Measurements from ENCODE around the gene BCAS2. TPM values are rescaled to one million over a fixed set of nuclear protein-coding genes. Genes with fewer than 3 reads are reported as not detected.

BCAS2 gene
- total RNA-seq, 1 donor from 2014 or later: 31.1 TPM

GRCh38 chr1:114559356-114559755, 22.1 kb downstream of the BCAS2 start:
- no peak for DNase-seq (ENCODE audit: low read depth)

- peak; percentile 36 for DNase-seq (ENCODE audit: low read depth)
These were observed 22.9 kb downstream of the BCAS2 start for GRCh38 chr1:114558544-114558943.

- peak; percentile 9 for DNase-seq (ENCODE audit: low read depth)
These were observed 26.8 kb downstream of the BCAS2 start for GRCh38 chr1:114554577-114554976.

GRCh38 chr1:114552106-114552639, 29.2 kb downstream of the BCAS2 start:
- no peak for DNase-seq (ENCODE audit: low read depth)

GRCh38 chr1:114551400-114551799, 30.0 kb downstream of the BCAS2 start:
- no peak for DNase-seq (ENCODE audit: low read depth)

DNA sequence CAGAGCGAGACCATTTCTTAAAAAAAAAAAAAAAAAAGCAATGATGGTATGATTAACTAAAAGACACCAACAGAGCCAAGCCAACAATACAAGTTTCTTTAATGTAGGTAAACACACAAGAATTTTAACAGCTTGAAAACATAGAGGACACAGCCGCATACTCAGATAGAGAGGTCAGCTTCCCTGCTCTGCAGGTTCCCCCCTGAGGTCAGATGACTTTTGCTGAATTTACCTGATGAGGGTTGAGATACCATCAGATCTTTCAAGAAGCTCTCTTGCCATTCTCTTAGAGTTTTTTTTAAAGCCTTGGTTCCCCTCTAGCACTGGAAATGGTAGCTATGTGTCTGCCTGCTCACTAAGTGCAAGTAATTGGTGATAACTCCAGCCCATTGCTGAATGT, 31.1 kb downstream of the BCAS2 start:
- DNase-seq (ENCODE audit: low read depth): no peak

DNA sequence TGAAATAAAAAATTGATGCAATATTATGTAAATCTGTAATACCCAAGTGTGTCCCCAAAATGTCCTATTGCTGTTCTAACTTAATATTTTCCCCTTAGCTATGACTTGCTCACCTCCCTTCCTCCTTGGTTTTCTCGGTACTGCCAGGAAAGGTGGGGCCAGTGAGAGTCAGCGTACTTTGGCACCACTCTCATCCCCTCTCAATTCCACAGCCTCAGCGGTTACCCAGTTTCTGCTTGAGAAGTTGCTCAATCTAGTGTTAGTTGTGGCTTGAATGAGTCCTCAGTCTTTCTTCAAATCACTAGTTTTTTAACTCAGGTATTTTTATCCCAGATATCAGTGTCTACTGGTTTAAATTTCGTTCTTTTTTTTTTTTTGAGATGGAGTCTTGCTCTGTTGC, 32.3 kb downstream of the BCAS2 start:
- DNase-seq (ENCODE audit: low read depth): no peak

DNA sequence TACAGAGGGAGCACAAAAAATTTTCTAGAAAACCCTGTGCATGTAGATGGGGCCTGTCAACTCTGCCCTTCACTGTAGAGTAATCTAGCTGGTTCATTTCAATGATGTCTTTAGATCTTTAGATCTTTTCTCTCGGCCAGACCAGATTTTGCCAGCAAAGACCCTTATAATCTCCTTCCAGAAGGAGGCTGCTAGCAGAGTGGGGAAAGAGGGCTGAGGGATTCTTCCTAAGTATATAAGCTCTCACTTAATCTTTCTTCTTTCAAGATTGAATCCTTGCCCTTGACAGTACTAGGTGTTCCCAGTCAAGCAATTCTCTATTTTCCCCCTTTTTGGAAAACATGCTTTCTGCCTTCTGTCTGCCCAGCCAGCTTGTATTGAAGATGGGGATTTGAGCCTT, 34.3 kb downstream of the BCAS2 start:
- no peak for DNase-seq (ENCODE audit: low read depth)

GRCh38 chr1:114545796-114546195, 35.6 kb downstream of the BCAS2 start:
- no peak for DNase-seq (ENCODE audit: low read depth)

DNA sequence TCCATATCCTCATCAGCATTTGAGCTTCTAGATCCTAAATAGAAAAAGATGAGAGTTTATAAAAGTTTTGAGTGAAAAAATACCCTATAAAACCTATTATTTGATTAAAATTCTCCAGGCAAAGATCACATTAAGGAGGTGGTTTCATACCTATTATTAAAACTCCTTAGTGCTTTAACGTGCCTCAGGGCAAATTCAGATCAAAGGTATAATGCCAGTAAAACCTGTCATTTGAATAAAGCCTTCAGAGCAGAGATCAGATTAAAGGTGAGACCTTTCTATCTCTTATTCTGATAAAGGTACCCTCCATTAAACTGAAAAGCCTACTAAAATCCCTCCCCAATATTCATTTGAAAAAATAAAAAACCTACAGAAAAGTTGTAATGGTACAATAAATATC, 36.1 kb downstream of the BCAS2 start:
- no peak for DNase-seq (ENCODE audit: low read depth)

- no peak for DNase-seq (ENCODE audit: low read depth)
These were observed 40.6 kb downstream of the BCAS2 start for GRCh38 chr1:114540821-114541220.

DNA sequence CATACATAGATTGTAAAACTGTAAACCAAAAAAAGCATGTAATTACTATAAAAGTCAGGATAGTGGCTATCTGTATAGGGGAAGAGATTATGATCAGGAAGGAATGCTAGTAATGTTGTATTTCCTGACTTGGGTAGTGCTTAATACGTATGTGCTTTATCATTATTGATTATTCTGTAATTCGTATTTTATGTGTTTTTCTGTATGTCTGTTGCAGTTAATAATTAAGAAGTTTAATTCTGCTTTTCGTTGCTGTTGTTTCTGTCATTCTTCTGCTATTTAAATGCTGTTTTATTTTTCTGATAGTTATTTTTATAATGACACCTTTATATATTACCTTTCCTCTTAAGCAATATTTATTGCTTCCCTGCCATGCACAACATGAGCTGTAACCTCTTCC, 41.1 kb downstream of the BCAS2 start:
- DNase-seq (ENCODE audit: low read depth): no peak

DNA sequence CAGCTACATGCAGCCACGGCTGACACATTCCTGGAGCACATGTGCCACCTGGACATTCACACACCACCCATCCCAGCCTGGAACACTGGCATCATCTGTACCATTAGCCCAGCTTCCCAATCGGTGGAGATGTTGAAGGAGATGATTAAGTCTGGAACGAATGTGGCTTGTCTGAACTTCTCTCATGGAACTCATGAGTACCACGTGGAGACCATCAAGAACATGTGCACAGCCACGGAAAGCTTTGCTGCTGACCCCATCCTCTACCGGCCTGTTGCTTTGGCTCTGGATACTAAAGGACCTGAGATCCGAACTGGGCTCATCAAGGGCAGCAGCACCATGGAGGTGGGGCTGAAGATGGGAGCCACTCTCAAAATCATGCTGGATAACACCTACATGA, 45.4 kb downstream of the BCAS2 start:
- no peak for DNase-seq (ENCODE audit: low read depth)

DNA sequence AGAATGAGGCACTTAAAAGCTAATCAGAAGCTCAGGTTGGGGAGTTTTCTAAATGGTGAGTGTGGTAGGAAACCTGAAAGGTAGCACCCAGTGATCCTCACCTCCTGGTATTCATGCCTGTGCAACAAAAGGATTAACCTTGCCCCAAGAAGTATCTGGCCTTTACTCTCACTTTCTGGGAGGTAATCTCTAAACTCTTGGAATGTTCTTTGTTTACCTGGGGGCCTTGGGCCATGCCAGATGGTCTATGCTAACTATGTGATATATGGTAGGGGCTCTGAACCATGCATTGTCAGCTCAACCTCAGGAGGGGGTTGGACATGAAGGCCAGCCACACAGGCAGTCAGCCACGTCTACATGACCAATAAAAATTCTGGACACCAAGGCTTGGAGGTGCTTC, 46.0 kb downstream of the BCAS2 start:
- no peak for DNase-seq (ENCODE audit: low read depth)

DNA sequence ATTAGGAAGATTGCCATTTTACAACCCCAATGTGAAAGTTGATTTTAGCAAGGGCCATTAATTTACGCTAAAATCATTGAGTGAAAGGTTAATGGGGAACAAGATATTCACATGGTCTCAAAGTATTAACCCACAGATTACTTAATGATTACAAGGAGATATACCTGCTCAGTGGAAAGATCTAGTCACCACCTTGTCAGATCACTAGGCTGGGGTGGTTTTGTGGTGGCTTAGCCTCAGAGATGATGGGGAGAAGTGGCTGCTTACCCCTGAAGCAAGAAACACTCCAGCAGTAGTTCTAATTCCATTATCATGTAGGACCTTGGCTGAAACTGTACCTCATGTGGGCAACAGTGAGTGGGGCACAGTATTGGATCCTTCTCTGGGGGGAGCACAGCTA, 50.3 kb downstream of the BCAS2 start:
- DNase-seq (ENCODE audit: low read depth): no peak

- no peak for DNase-seq (ENCODE audit: low read depth)
These were observed 51.2 kb downstream of the BCAS2 start for GRCh38 chr1:114530224-114530623.

- DNase-seq (ENCODE audit: low read depth): no peak
These were observed 56.5 kb downstream of the BCAS2 start for GRCh38 chr1:114524944-114525343.

- peak; percentile 76 for DNase-seq (ENCODE audit: low read depth)
These were observed 59.2 kb downstream of the BCAS2 start for GRCh38 chr1:114522264-114522575.

- DNase-seq (ENCODE audit: low read depth): no peak
These were observed 59.8 kb downstream of the BCAS2 start for GRCh38 chr1:114521396-114522263.
